Measurements from ENCODE around the gene MCOLN1.

The MCOLN1 gene

GRCh38 chr19:7579182-7579581 lies 56.8 kb downstream of the MCOLN1 start:
- no peak for DNase-seq

GRCh38 chr19:7582446-7582845 lies 60.0 kb downstream of the MCOLN1 start:
- DNase-seq, result no peak

Data from CD4-positive, alpha-beta T cell treated with Interleukin-15 for 1 hour (primary cell).